T-cell (primary cell): ENCODE measurements around the gene PPP1R15B. TPM values are rescaled to one million over a fixed set of nuclear protein-coding genes. Genes with fewer than 3 reads are reported as not detected.

Experiments
- ATAC-seq, 4 experiments: fragments of 200-7000 bp in 3 of 4; fragments of 150-1000 bp in 1 of 4; cut with Tn5 transposase; replicated peaks in 1 of 4; 1 replicate in 3 of 4; 2 replicates in 1 of 4; pipeline ENCODE4 v1.10.0; 2021; ENCODE audit warnings: moderate library complexity in 3 of 4, mild to moderate bottlenecking in 2 of 4, moderate number of reproducible peaks in 1 of 4
- CTCF ChIA-PET, 2 donors: fragments of 300-600 bp; sonication (Branson Sonifier 250); formaldehyde crosslinking; loops; one replicate each; lab custom pipeline; 2022; ENCODE audit warnings: antibody characterized with exemption in 2 of 2; lab: Charles Lee
- POLR2A ChIA-PET, 2 donors: fragments of 300-600 bp; sonication (Branson Sonifier 250); formaldehyde crosslinking; loops; one replicate each; lab custom pipeline; 2022; ENCODE audit warnings: antibody characterized with exemption in 2 of 2; lab: Charles Lee
- DNase-seq, 35 experiments: peaks; one replicate each; pipeline versions ENCODE4 v3.0.0 to v3.0.0-alpha.2; 2013 to 2023
- H3K27ac ChIP-seq: one replicate; pipeline ENCODE4 v1.5.1; 2013; ENCODE audit warnings: low read length
- H3K27me3 ChIP-seq, 2 experiments: replicated peaks in 1 of 2; 1 replicate in 1 of 2; 2 replicates in 1 of 2; pipeline versions ENCODE4 v1.6.1 to v1.7.0; 2013; ENCODE audit warnings: low read length in 1 of 2, mixed read lengths in 1 of 2; ENCODE audit not compliant: control insufficient read depth in 2 of 2, insufficient read depth in 2 of 2; ENCODE audit errors: extremely low read depth in 1 of 2
- H3K36me3 ChIP-seq, 2 donors: 1 replicate in 1 of 2; 2 replicates in 1 of 2; pipeline versions ENCODE4 v1.6.1 to v1.7.0; 2013; ENCODE audit warnings: low read length in 1 of 2; ENCODE audit not compliant: control insufficient read depth in 2 of 2, insufficient read depth in 1 of 2; ENCODE audit errors: extremely low read depth in 1 of 2
- H3K4me1 ChIP-seq, 2 experiments: 1 replicate in 1 of 2; 2 replicates in 1 of 2; pipeline versions ENCODE4 v1.6.1 to v1.7.0; 2013; ENCODE audit warnings: low read length in 2 of 2, mixed read lengths in 1 of 2; ENCODE audit not compliant: insufficient read depth in 2 of 2, control insufficient read depth in 1 of 2; ENCODE audit errors: extremely low read depth in 1 of 2
- H3K4me3 ChIP-seq, 2 donors: 1 replicate in 1 of 2; 2 replicates in 1 of 2; pipeline versions ENCODE4 v1.5.1 to v1.7.0; 2013; ENCODE audit warnings: mild to moderate bottlenecking in 2 of 2, low read length in 1 of 2, moderate library complexity in 1 of 2; ENCODE audit not compliant: control insufficient read depth in 1 of 2; ENCODE audit errors: extremely low read depth in 1 of 2
- H3K9me3 ChIP-seq: 2 replicates; pipeline ENCODE4 v1.7.0; 2013
- H3K27ac Mint-ChIP-seq, 2 donors: one replicate each; pipeline ENCODE4 v1.8.0; 2020 to 2021; ENCODE audit warnings: mild to moderate bottlenecking in 2 of 2, mixed read lengths in 2 of 2
- H3K27me3 Mint-ChIP-seq, 2 donors: one replicate each; pipeline ENCODE4 v1.8.0; 2021 to 2022; ENCODE audit warnings: mixed read lengths in 2 of 2
- H3K36me3 Mint-ChIP-seq: one replicate; pipeline ENCODE4 v1.8.0; 2021; ENCODE audit warnings: mixed read lengths
- H3K4me1 Mint-ChIP-seq, 3 donors: one replicate each; pipeline ENCODE4 v1.8.0; 2020 to 2022; ENCODE audit warnings: mixed read lengths in 3 of 3, mild to moderate bottlenecking in 1 of 3
- H3K4me3 Mint-ChIP-seq, 3 donors: one replicate each; pipeline ENCODE4 v1.8.0; 2020 to 2022; ENCODE audit warnings: mild to moderate bottlenecking in 3 of 3, mixed read lengths in 3 of 3, moderate library complexity in 3 of 3
- H3K9me3 Mint-ChIP-seq, 3 donors: one replicate each; pipeline ENCODE4 v1.8.0; 2020 to 2022; ENCODE audit warnings: mixed read lengths in 3 of 3
- WGBS: methylation state at CpG from one replicate; pipeline ENCODE4 v1.1.5; 2013; ENCODE audit warnings: missing lambda C conversion rate; ENCODE audit not compliant: insufficient coverage; 5-methylcytosine and 5-hydroxymethylcytosine counted together
- total RNA-seq, 35 experiments: library from RNA in 6 of 35; stranded (reverse) in 6 of 35; fragments of 120-200 nt in 1 of 35; gene quantifications; one replicate each; pipeline versions ENCODE4 v1.2.1 to v1.2.4 and lab custom pipeline; 2013 to 2026

Gene PPP1R15B
- total RNA-seq, 5 donors from 2014 or later (not counting 1 experiment from before 2014, with no cell fraction given): 67.9 to 151 (median 70.6) TPM

DNA sequence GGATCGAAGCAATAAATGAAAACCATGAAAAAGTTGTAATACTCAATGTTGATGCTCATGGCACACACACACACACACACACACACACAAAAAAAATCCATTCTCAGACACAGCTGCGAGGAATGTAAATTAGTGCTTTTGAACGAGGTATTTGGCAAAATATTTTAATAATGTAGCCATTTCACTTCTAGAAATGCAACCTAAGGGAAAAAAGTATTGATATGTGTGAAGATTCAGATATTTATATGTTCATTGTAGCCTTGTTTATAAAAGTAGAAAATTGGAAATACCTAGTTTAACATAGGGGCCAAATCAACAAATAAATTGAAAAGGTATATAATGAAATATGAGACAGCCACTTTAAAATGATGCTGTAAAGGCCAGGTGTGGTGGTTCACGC lies 55.7 kb downstream of the PPP1R15B start:
- no peaks in the 10 kb centered on the region for H3K36me3 Mint-ChIP-seq
- H3K27ac ChIP-seq: no peak overlapping the region
- no peak overlapping the region for H3K4me3 ChIP-seq
- peaks cover 0 to 4% of the 10 kb centered on the region in 2 experiments for H3K4me1 ChIP-seq
- H3K9me3 ChIP-seq: no peaks in the 10 kb centered on the region
- ATAC-seq (no peak), DNase-seq (no peak)
- peaks cover 0 to 5% (median 3%) of the 10 kb centered on the region in 3 donors for H3K4me1 Mint-ChIP-seq
- peaks cover 0 to 40% of the 10 kb centered on the region in 2 experiments for H3K27me3 ChIP-seq
- no peak overlapping the region for H3K27ac Mint-ChIP-seq
- H3K9me3 Mint-ChIP-seq: no peaks in the 10 kb centered on the region
- peaks cover 6 to 10% of the 10 kb centered on the region in 2 donors for H3K27me3 Mint-ChIP-seq
- H3K4me3 Mint-ChIP-seq: no peak overlapping the region
- ChIA-PET CTCF (interaction anchor here in 1 of 2 donors (1.6 kb wide), 1 partner anchor 8 kb away, joined by 5 read pairs; no protein-coding TSS in a partner anchor), POLR2A (no interaction called here)
- WGBS: no CpG with 5 or more reads among the region's 4 CpGs
- no peaks in the 10 kb centered on the region for H3K36me3 ChIP-seq

DNA sequence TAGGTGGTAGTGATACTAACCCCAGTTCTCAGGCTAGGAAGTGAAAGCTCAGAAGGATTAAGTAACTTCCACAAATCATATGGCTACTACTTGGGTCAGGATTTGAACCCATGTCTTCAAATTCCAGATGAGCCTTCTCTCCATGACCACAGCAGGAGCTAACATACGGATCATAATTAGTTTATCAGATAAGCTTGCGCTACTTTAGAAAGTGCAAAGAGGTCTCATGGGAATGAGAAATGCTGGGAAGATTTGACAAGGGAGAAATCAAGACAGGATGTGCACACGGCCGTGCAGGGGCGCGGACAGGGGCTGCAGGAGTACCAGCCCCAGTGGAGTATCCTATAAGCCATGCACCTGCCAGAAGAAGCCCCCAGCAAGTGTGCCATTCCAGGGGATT lies 57.0 kb downstream of the PPP1R15B start:
- no peak for ATAC-seq

More for the DNA sequence above, 57.0 kb downstream of the PPP1R15B start:
- no peak overlapping the region for H3K27ac Mint-ChIP-seq
- H3K36me3 Mint-ChIP-seq: no peaks in the 10 kb centered on the region
- H3K4me3 ChIP-seq: no peak overlapping the region
- peaks cover 0 to 38% of the 10 kb centered on the region in 2 experiments for H3K27me3 ChIP-seq
- POLR2A ChIA-PET: no interaction called here
- no peaks in the 10 kb centered on the region for H3K36me3 ChIP-seq
- peaks cover 0 to 5% of the 10 kb centered on the region in 2 experiments for H3K4me1 ChIP-seq
- CTCF ChIA-PET: interaction anchor here in 1 of 2 donors (1.6 kb wide), 1 partner anchor 9 kb away, joined by 5 read pairs; no protein-coding TSS in a partner anchor
- no peak for DNase-seq
- no peaks in the 10 kb centered on the region for H3K9me3 Mint-ChIP-seq
- H3K9me3 ChIP-seq: no peaks in the 10 kb centered on the region
- peaks cover 0 to 3% (median 3%) of the 10 kb centered on the region in 3 donors for H3K4me1 Mint-ChIP-seq
- H3K4me3 Mint-ChIP-seq: no peak overlapping the region
- 82% methylated on average over 5 of the region's 6 CpGs for WGBS
- no peak overlapping the region for H3K27ac ChIP-seq
- peaks cover 6 to 10% of the 10 kb centered on the region in 2 donors for H3K27me3 Mint-ChIP-seq

Other genes starting within 250 kb of the PPP1R15B start
- gene REN, start 245.5 kb downstream of the PPP1R15B start, total RNA-seq: not detected
- not detected for gene KISS1, start 215.3 kb downstream of the PPP1R15B start, total RNA-seq
- under 1 TPM in 4 of 5 donors, not detected in 1; 0.30 to 0.42 (median 0.32) TPM for gene GOLT1A, start 197.8 kb downstream of the PPP1R15B start, total RNA-seq
- 1 to 10 TPM in 3 of 5 donors, under 1 TPM in 2; 0.38 to 1.9 (median 1.4) TPM for gene PLEKHA6, start 51.9 kb downstream of the PPP1R15B start, total RNA-seq
- 10 to 100 TPM; 33.4 to 44.1 (median 36.0) TPM for gene PIK3C2B, start 83.0 kb upstream of the PPP1R15B start, total RNA-seq
- gene MDM4, start 104.6 kb upstream of the PPP1R15B start, total RNA-seq: 100 to 1,000 TPM; 168 to 288 (median 183) TPM